NCI-H2227 (cell line): ENCODE data around the gene SH3PXD2B.
"Not testable (repeated sequence)": the region's sequence is repeated elsewhere in the genome, so short reads cannot be mapped to it uniquely, and the experiment has no call there.

Source experiments
- DNase-seq: peaks from one replicate; lab custom pipeline; 2025; ENCODE audit not compliant: unreplicated experiment; lab: John Stamatoyannopoulos, UW

SH3PXD2B gene

GRCh38 chr5:172403817-172404216 is 50.5 kb downstream of the SH3PXD2B start:
- DNase-seq, result no peak

GRCh38 chr5:172403189-172403796 is 51.0 kb downstream of the SH3PXD2B start:
- DNase-seq, result peak; percentile 2

GRCh38 chr5:172402531-172403188 is 51.7 kb downstream of the SH3PXD2B start:
- no peak for DNase-seq

- DNase-seq, result not testable (repeated sequence)
Observed at GRCh38 chr5:172402031-172402430, 52.3 kb downstream of the SH3PXD2B start.

- no peak for DNase-seq
Observed at GRCh38 chr5:172399826-172400225, 54.5 kb downstream of the SH3PXD2B start.

- no peak for DNase-seq
Observed at GRCh38 chr5:172399336-172399735, 55.0 kb downstream of the SH3PXD2B start.

- not testable (repeated sequence) for DNase-seq
Observed at GRCh38 chr5:172398645-172399044, 55.7 kb downstream of the SH3PXD2B start.

GRCh38 chr5:172396994-172397393 is 57.3 kb downstream of the SH3PXD2B start:
- DNase-seq, result not testable (repeated sequence)

GRCh38 chr5:172396220-172396619 is 58.1 kb downstream of the SH3PXD2B start:
- DNase-seq, result no peak

- no peak for DNase-seq
Observed at GRCh38 chr5:172395483-172395882, 58.8 kb downstream of the SH3PXD2B start.

GRCh38 chr5:172389578-172390112 is 64.7 kb downstream of the SH3PXD2B start:
- DNase-seq, result no peak

GRCh38 chr5:172388246-172388733 is 66.0 kb downstream of the SH3PXD2B start:
- DNase-seq, result no peak

GRCh38 chr5:172385707-172386106 is 68.6 kb downstream of the SH3PXD2B start:
- DNase-seq, result no peak

- no peak for DNase-seq
Observed at GRCh38 chr5:172385010-172385563, 69.2 kb downstream of the SH3PXD2B start.

- DNase-seq, result no peak
Observed at GRCh38 chr5:172383191-172383802, 71.0 kb downstream of the SH3PXD2B start.

GRCh38 chr5:172380987-172381643 is 73.2 kb downstream of the SH3PXD2B start:
- DNase-seq, result no peak

GRCh38 chr5:172380301-172380986 is 73.9 kb downstream of the SH3PXD2B start:
- DNase-seq, result no peak

- no peak for DNase-seq
Observed at GRCh38 chr5:172379481-172379880, 74.8 kb downstream of the SH3PXD2B start.

GRCh38 chr5:172377856-172378255 is 76.5 kb downstream of the SH3PXD2B start:
- DNase-seq, result no peak

GRCh38 chr5:172377438-172377837 is 76.9 kb downstream of the SH3PXD2B start:
- no peak for DNase-seq
